Colonic mucosa (tissue), 4 donors: ENCODE data around the gene HEYL. TPM values are rescaled to one million over a fixed set of nuclear protein-coding genes. Genes with fewer than 3 reads are reported as not detected.
"Not testable (repeated sequence)": the region's sequence is repeated elsewhere in the genome, so short reads cannot be mapped to it uniquely, and the experiment has no call there.

Experiments
- DNase-seq: peaks from one replicate; pipeline ENCODE4 v3.0.0-alpha.2; 2020
- H3K27ac ChIP-seq: fragments of 200-600 bp; one replicate; pipeline ENCODE4 v1.8.0; 2021
- H3K27me3 ChIP-seq: fragments of 200-600 bp; one replicate; pipeline ENCODE4 v1.8.0; 2021
- H3K36me3 ChIP-seq: fragments of 200-600 bp; one replicate; pipeline ENCODE4 v1.8.0; 2021
- H3K4me1 ChIP-seq: fragments of 200-600 bp; one replicate; pipeline ENCODE4 v1.8.0; 2021; ENCODE audit warnings: mild to moderate bottlenecking
- H3K4me3 ChIP-seq: fragments of 200-600 bp; one replicate; pipeline ENCODE4 v1.8.0; 2021
- H3K9ac ChIP-seq, 2 donors: one replicate each; pipeline ENCODE4 v1.7.0; 2013; ENCODE audit warnings: control low read depth in 2 of 2, low read depth in 2 of 2, low read length in 2 of 2
- H3K9me3 ChIP-seq: fragments of 200-600 bp; one replicate; pipeline ENCODE4 v1.8.0; 2021
- CTCF ChIP-seq: fragments of 200-600 bp; IDR thresholded peaks from one replicate; pipeline ENCODE4 v1.8.0; 2022; ENCODE audit warnings: antibody characterized with exemption, mild to moderate bottlenecking
- intact Hi-C: fragments of 100-400 bp; cut with DNase I; formaldehyde crosslinking; loops from one replicate; pipeline ENCODE4 v1.14.1; 2022
- total RNA-seq, 2 donors: library from RNA; stranded (reverse); fragmentation: NEBNext Ultra II Directional in 1 of 2; extraction: Animal tissue kit (Norgen Biotek cat#: 25700) in 1 of 2; gene quantifications; one replicate each; pipeline ENCODE4 v1.2.1, GENCODE V29; 2021
- donor health status: healthy.
- donor health status: DM: no; HTN: no; CAD: no.
- donor health status: DM: no; HTN: no; CAD: no.

HEYL gene
- total RNA-seq, 2 donors from 2014 or later: 0.91 to 2.4 TPM

- intact Hi-C loops: no loop called here
- Histone ChIP-seq H3K36me3 (no peaks in the 10 kb centered on the region), H3K27me3 (no peaks in the 10 kb centered on the region), H3K4me1 (no peaks in the 10 kb centered on the region), H3K9ac (no peak overlapping the region), H3K9me3 (no peaks in the 10 kb centered on the region), H3K27ac (no peak overlapping the region), H3K4me3 (no peak overlapping the region)
- no peak for TF ChIP-seq CTCF
- no peak for DNase-seq
Observed at GRCh38 chr1:39613250-39613649, 26.2 kb downstream of the HEYL start.

- Histone ChIP-seq H3K9ac (no peak overlapping the region), H3K4me1 (no peaks in the 10 kb centered on the region), H3K36me3 (no peaks in the 10 kb centered on the region), H3K27ac (no peak overlapping the region), H3K9me3 (no peaks in the 10 kb centered on the region), H3K4me3 (no peak overlapping the region), H3K27me3 (no peaks in the 10 kb centered on the region)
- intact Hi-C loops: loop anchor here (5.0 kb wide), 1 partner anchor 113 kb away; no protein-coding TSS in a partner anchor
- peak; percentile 72 for DNase-seq
- TF ChIP-seq CTCF: peak; percentile 45
Observed at GRCh38 chr1:39609618-39610331, 29.7 kb downstream of the HEYL start.

GRCh38 chr1:39608921-39609320 lies 30.5 kb downstream of the HEYL start:
- intact Hi-C loops: loop anchor here (5.0 kb wide), 1 partner anchor 113 kb away; no protein-coding TSS in a partner anchor
- Histone ChIP-seq H3K27ac (no peak overlapping the region), H3K9ac (no peak overlapping the region), H3K4me3 (no peak overlapping the region), H3K27me3 (no peaks in the 10 kb centered on the region), H3K4me1 (no peaks in the 10 kb centered on the region), H3K36me3 (no peaks in the 10 kb centered on the region), H3K9me3 (no peaks in the 10 kb centered on the region)
- TF ChIP-seq CTCF: no peak
- DNase-seq: no peak

GRCh38 chr1:39603677-39604076 lies 35.8 kb downstream of the HEYL start:
- H3K9me3 ChIP-seq, H3K4me3 ChIP-seq, H3K27ac ChIP-seq, H3K27me3 ChIP-seq, DNase-seq, intact Hi-C loops, H3K4me1 ChIP-seq, H3K9ac ChIP-seq, H3K36me3 ChIP-seq: not testable (repeated sequence)

- H3K4me1 ChIP-seq, H3K9me3 ChIP-seq, intact Hi-C loops, H3K27ac ChIP-seq, H3K36me3 ChIP-seq, H3K4me3 ChIP-seq, H3K27me3 ChIP-seq, DNase-seq, H3K9ac ChIP-seq: not testable (repeated sequence)
Observed at GRCh38 chr1:39601667-39602255, 37.7 kb downstream of the HEYL start.

DNA sequence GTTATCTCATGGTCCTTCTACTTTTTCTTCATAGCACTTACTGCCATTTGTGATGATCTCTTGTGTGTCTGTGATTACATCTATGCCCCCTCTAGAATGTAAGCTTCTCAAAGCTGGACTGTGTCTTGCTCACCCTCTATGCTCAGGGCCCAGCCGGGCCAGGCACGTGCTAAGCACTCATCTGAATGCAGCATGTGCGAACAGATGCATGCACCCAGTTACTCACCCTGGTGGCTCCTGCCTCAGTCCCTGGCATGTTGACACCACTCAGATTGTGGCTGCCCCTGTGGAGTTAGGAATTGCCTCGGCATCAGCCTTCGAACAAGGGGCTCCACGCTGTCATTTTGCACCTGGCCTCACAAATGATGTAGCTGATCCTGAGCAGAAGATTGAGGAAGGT lies 43.3 kb downstream of the HEYL start:
- TF ChIP-seq CTCF: no peak
- no peaks in the 10 kb centered on the region for H3K9me3 ChIP-seq
- H3K27me3 ChIP-seq: no peaks in the 10 kb centered on the region
- H3K27ac ChIP-seq: no peak overlapping the region
- intact Hi-C loops: no loop called here
- no peaks in the 10 kb centered on the region for H3K36me3 ChIP-seq
- H3K4me3 ChIP-seq: no peak overlapping the region
- H3K4me1 ChIP-seq: no peaks in the 10 kb centered on the region
- no peak for DNase-seq
- no peak overlapping the region for H3K9ac ChIP-seq
